ENCODE results near the gene EFCAB8.

The EFCAB8 gene

GRCh38 chr20:32858701-32859372, at the start of gene EFCAB8:
Gene EFCAB8 (plus strand): TSS chr20:32858923. CDS start chr20:32863793, 4,870 bp downstream.
- no peak for DNase-seq

GRCh38 chr20:32809907-32810306, 48.8 kb upstream of the EFCAB8 start:
- DNase-seq, result no peak

GRCh38 chr20:32810941-32811340, 47.8 kb upstream of the EFCAB8 start:
- no peak for DNase-seq

GRCh38 chr20:32811886-32812285, 46.8 kb upstream of the EFCAB8 start:
- no peak for DNase-seq

GRCh38 chr20:32819992-32820697, 38.6 kb upstream of the EFCAB8 start:
- peak; percentile 57 for DNase-seq

GRCh38 chr20:32820698-32821377, 37.9 kb upstream of the EFCAB8 start:
- DNase-seq, result no peak

- no peak for DNase-seq
These were observed 36.5 kb upstream of the EFCAB8 start for GRCh38 chr20:32822225-32822624.

- DNase-seq, result peak; percentile 6
These were observed 35.6 kb upstream of the EFCAB8 start for GRCh38 chr20:32823078-32823477.

- no peak for DNase-seq
These were observed 34.8 kb upstream of the EFCAB8 start for GRCh38 chr20:32823737-32824588.

- DNase-seq, result no peak
These were observed 30.6 kb upstream of the EFCAB8 start for GRCh38 chr20:32828029-32828680.

- DNase-seq, result no peak
These were observed 29.3 kb upstream of the EFCAB8 start for GRCh38 chr20:32829311-32830005.

- no peak for DNase-seq
These were observed 28.3 kb upstream of the EFCAB8 start for GRCh38 chr20:32830437-32830836.

GRCh38 chr20:32831982-32832381, 26.7 kb upstream of the EFCAB8 start:
- no peak for DNase-seq

- no peak for DNase-seq
These were observed 26.1 kb upstream of the EFCAB8 start for GRCh38 chr20:32832664-32833063.

GRCh38 chr20:32834972-32835371, 23.8 kb upstream of the EFCAB8 start:
- DNase-seq, result no peak

GRCh38 chr20:32837157-32837556, 21.6 kb upstream of the EFCAB8 start:
- DNase-seq, result no peak

GRCh38 chr20:32839227-32839981, 19.3 kb upstream of the EFCAB8 start:
- DNase-seq, result no peak

GRCh38 chr20:32839982-32840285, 18.8 kb upstream of the EFCAB8 start:
- no peak for DNase-seq

- no peak for DNase-seq
These were observed 17.5 kb upstream of the EFCAB8 start for GRCh38 chr20:32841174-32841573.

GRCh38 chr20:32841632-32842031, 17.1 kb upstream of the EFCAB8 start:
- no peak for DNase-seq
